Prostate gland (tissue), 2 donors: Measurements from ENCODE around the gene LCN9.
"Not testable (repeated sequence)": the region's sequence is repeated elsewhere in the genome, so short reads cannot be mapped to it uniquely, and the experiment has no call there.

Experiments used
- POLR2A ChIP-seq: fragments of 450-650 bp; IDR thresholded peaks from one replicate; pipeline ENCODE4 v1.6.1; 2016; ENCODE audit warnings: antibody characterized with exemption, mild to moderate bottlenecking
- POLR2AphosphoS5 ChIP-seq: sonication (generic); formaldehyde crosslinking; IDR thresholded peaks from one replicate; pipeline ENCODE4 v1.6.1; 2017; ENCODE audit warnings: antibody characterized with exemption
- TF ChIP-seq, protein P1 (sequence below), 4 experiments: fragments of 200-600 bp in 2 of 4; fragments of 450-650 bp in 2 of 4; sonication (generic) in 2 of 4; IDR thresholded peaks; 1 replicate in 3 of 4; 2 replicates in 1 of 4; pipeline ENCODE4 v1.5.1; 2016 to 2019; ENCODE audit warnings: antibody characterized with exemption in 4 of 4, mild to moderate bottlenecking in 2 of 4, moderate library complexity in 2 of 4

GRCh38 chr9:135672786-135673185 is 9.7 kb downstream of the LCN9 start:
- TF ChIP-seq POLR2A, POLR2AphosphoS5: not testable (repeated sequence)
- TF ChIP-seq, protein P1, sequence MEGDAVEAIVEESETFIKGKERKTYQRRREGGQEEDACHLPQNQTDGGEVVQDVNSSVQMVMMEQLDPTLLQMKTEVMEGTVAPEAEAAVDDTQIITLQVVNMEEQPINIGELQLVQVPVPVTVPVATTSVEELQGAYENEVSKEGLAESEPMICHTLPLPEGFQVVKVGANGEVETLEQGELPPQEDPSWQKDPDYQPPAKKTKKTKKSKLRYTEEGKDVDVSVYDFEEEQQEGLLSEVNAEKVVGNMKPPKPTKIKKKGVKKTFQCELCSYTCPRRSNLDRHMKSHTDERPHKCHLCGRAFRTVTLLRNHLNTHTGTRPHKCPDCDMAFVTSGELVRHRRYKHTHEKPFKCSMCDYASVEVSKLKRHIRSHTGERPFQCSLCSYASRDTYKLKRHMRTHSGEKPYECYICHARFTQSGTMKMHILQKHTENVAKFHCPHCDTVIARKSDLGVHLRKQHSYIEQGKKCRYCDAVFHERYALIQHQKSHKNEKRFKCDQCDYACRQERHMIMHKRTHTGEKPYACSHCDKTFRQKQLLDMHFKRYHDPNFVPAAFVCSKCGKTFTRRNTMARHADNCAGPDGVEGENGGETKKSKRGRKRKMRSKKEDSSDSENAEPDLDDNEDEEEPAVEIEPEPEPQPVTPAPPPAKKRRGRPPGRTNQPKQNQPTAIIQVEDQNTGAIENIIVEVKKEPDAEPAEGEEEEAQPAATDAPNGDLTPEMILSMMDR (IDR thresholded peaks at IDR 0.05) = not testable (repeated sequence)
